ENCODE results near the gene CYFIP1.

The CYFIP1 gene

DNA sequence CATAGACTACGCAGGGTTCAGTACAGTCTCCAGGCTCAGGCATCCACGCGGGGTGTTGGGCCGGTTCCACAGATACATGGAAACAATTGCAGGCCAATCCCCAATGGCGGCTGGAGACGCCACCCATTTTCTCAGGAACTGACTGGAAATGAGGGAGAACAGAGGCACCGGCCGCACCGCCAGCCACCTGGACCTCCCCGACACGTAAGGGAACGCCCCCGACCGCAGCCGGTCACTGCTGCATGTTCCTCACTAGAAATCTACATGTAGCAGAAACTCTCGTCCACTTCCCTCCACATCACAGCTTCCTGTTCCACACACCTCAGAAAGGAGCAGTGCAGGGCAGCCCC is 29.2 kb downstream of the CYFIP1 start:
- no peak for DNase-seq (ENCODE audit: low read depth in 1 of 2, low spot score in 1 of 2)

DNA sequence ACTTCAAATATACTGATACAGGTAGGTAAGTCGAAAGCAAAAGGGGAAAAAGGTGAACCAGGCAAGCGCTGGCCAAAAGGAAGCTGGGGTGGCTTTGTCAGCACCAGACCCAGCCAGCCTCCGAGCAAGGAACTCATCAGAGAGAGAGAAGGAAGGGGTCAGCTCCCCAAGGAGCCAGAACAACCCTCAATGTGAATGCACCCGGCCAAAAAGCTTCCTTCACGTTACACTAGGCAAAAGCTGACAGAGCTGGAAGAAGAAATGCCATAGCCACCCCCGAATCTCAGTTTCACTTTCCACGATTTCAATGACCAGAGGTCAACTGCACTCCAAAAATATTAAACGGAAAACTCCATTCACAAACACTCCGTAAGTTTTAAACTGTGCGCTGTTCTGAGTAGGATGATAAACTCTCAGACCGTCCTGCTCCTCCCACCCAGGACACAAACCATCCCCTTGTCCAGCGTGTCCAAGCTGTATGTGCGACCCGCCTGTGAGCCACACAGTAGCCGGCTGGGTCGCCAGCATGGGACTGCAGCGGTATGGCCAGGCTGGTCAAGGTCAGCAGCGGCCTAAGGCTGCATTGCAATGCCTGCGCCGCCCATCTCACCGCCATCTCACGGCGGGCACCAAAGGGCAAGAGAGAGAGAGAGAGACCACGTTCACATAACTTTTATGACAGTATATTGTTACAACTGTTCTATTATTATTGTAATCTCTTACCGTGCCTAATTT is 29.7 kb downstream of the CYFIP1 start:
- no peak for DNase-seq (ENCODE audit: low read depth in 1 of 2, low spot score in 1 of 2)

DNA sequence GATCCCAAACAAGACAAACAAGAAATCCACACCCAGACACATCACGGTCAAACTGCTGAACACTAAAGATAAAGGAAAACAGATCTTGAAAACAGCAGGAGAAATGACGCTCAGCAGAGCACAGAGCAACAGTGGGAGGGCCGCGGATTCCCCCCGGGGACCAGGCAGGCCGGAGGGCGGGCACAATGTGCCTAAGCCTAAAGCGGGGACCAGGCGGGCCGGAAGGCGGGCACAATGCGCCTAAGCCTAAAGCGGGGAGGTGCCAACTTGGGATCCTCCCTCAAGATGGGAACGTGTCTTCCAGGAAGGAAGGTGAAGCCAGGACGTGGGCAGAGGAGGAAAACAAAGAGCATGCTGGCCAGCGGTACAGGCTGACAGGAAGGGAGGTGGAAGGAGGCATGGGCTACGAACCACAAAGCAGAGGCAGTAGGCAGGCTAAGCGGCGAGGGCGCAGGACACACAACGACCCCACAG is 31.1 kb downstream of the CYFIP1 start:
- no peak for DNase-seq (ENCODE audit: low read depth in 1 of 2, low spot score in 1 of 2)

- DNase-seq (ENCODE audit: low read depth in 1 of 2, low spot score in 1 of 2), result no peak
These were observed 32.1 kb downstream of the CYFIP1 start for GRCh38 chr15:22948056-22948455.

DNA sequence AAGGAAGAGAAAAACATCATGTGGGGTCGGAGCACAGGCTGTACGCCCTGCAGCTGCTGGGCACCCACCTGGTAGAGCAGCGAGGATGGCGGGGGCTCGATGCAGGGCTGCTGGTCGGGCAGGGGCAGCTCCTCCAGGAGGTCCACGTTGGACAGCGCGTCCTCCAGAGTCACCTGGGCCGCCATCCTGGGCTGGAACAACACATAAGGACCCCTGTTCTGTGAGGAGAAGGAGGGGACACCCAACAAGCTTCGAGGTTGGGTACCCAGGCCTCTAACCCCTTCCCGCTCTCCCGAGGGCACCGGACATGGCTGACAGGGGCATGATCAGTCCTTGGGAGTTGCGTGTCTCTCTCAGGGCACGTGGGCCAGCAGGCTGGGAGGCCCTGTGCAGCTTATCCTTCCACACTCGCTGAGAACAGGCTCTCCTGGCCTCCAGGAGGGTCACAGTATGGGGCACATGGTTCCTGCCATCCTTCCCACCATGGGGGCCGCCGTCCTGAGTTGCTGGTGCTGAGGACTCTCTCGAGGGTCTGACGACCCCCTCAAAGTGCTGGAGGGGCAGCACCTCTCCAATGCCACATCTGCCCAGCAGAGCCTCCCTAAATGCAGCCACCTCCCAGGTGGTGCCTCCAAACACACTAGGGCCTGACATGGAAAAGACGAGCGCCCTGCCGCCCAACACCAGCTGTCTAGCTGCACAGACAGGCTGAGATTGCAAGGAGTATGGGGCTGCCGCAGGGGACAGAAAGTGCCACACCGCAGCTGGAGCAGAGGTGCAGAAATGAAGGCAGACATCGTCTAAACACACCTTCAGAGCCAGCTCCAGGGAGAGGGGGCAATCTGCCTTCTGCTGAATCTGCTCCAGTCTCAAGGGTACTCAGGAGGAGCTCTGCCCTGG is 32.8 kb downstream of the CYFIP1 start:
- DNase-seq (ENCODE audit: low read depth in 1 of 2, low spot score in 1 of 2), result no peak

- DNase-seq (ENCODE audit: low read depth in 1 of 2, low spot score in 1 of 2), result no peak
These were observed 35.1 kb downstream of the CYFIP1 start for GRCh38 chr15:22945071-22945470.

GRCh38 chr15:22944651-22945050 is 35.5 kb downstream of the CYFIP1 start:
- DNase-seq (ENCODE audit: low read depth in 1 of 2, low spot score in 1 of 2), result no peak

DNA sequence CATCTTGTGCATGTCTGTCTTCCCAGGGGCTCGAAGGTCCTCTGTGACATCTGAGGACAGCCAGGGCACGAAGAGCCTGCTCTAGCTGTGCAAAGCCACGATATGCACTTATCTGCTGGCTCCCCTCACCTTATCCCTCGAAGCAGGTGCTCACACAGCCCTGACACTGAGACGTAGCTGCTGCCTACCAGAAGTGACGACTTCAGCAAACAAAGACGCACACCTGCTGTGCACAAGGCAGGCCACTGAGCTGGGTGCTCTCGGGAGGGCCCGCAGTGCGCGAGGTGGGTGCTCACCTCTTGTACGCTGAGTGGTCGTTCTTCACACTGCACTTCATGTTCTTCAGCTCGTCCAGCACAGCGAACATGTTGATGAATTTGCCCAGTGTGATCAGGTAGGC is 37.3 kb downstream of the CYFIP1 start:
- no peak for DNase-seq (ENCODE audit: low read depth in 1 of 2, low spot score in 1 of 2)

- DNase-seq (ENCODE audit: low read depth in 1 of 2, low spot score in 1 of 2), result no peak
These were observed 37.8 kb downstream of the CYFIP1 start for GRCh38 chr15:22942306-22942855.

DNA sequence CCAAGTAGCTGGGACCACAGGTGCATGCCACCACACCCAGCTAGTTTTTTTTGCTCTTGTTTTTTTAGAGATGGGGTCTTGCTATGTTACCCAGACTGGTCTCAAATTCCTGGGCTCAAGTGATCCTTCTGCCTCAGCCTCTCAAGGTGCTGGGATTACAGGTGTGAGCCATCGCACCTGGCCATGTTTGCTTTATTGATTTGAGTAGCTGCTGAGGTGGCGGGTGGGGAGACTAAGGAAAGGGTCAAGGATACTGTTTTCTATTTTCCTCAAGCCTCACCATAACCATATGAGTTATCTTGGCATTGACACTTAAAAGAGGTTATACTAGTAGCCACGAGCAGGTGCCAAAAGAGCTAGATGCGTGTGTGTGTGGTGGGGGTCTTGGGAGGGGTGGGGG is 39.0 kb downstream of the CYFIP1 start:
- DNase-seq (ENCODE audit: low read depth in 1 of 2, low spot score in 1 of 2), result no peak

- DNase-seq (ENCODE audit: low read depth in 1 of 2, low spot score in 1 of 2), result no peak
These were observed 40.5 kb downstream of the CYFIP1 start for GRCh38 chr15:22939652-22940061.

GRCh38 chr15:22939051-22939450 is 41.1 kb downstream of the CYFIP1 start:
- no peak for DNase-seq (ENCODE audit: low read depth in 1 of 2, low spot score in 1 of 2)

- no peak for DNase-seq (ENCODE audit: low read depth in 1 of 2, low spot score in 1 of 2)
These were observed 43.3 kb downstream of the CYFIP1 start for GRCh38 chr15:22936577-22937472.

GRCh38 chr15:22933641-22934061 is 46.5 kb downstream of the CYFIP1 start:
- no peak for DNase-seq (ENCODE audit: low read depth in 1 of 2, low spot score in 1 of 2)

- DNase-seq (ENCODE audit: low read depth in 1 of 2, low spot score in 1 of 2), result no peak
These were observed 48.2 kb downstream of the CYFIP1 start for GRCh38 chr15:22931784-22932536.

DNA sequence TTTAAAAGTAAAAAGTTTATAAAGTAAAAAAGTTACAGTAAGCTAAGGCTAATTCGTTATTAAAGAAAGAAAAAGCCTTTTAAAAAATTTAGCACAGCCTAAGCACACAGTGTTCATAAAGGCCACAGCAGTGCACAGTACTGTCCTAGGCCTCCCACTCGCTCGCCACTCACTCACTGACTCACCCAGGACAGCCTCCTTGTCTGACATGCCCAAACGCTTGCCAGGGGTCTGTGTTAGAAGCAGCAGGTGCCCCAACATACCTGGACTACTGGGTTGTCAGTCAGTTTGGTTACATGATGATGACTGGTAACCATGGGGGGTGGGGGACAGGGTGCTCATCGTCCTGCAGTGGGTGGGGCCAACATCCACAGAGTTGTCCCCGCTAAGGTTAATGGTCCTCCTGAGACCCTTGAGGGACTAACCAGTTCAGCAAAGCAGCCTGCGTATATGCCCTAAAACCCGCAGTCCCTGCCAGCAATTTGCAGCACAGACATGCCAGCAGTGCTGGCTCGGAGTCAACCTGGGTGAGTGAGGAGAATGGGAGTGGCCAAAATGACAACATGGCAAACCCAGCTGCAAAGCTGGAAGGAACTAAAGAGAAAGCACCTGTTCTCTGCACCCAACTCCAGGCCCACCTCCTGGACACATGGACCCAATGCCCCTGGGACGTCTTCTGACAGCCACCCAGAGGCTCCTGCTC is 49.2 kb downstream of the CYFIP1 start:
- no peak for DNase-seq (ENCODE audit: low read depth in 1 of 2, low spot score in 1 of 2)

DNA sequence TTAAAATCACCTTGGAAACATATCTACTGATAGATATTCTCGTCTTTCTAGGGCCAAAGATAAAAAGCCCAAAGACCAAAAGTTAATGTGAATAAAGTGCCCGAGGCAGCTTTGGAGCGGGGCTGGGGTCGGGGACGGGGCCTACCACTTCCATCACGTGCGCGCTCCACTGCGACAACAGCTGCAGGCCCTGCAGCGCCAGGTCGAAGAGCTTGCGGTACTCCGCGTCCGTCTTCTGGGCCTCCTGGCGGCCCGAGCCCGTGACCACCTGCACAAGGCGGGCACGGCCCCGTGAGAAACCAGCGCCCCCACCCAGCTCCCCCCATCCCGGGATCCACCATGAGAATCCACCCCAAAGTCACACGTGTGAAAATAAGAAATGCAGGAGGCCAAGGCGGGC is 52.4 kb downstream of the CYFIP1 start:
- no peak for DNase-seq (ENCODE audit: low read depth in 1 of 2, low spot score in 1 of 2)

- no peak for DNase-seq (ENCODE audit: low read depth in 1 of 2, low spot score in 1 of 2)
These were observed 54.3 kb downstream of the CYFIP1 start for GRCh38 chr15:22925875-22926274.

DNA sequence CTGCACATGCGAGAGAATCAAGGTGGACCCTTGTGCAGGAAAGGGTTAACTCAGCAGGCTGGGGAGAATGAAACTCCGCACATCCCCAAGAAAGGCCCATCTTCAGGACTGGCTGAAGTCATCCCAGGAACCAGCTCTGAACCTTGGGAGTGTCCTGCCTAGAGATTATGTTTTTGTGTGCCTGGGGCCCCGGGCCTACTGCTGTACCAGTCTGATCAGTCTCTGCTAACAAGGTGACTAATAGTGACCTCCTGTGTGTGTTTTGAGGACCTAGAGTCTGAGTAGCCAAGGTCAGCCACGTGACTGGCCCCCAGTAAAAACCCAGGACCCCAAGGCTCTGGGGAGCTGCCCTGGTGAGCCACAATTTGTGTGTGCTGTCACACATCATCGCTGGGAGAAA is 58.2 kb downstream of the CYFIP1 start:
- no peak for DNase-seq (ENCODE audit: low read depth in 1 of 2, low spot score in 1 of 2)

DNA sequence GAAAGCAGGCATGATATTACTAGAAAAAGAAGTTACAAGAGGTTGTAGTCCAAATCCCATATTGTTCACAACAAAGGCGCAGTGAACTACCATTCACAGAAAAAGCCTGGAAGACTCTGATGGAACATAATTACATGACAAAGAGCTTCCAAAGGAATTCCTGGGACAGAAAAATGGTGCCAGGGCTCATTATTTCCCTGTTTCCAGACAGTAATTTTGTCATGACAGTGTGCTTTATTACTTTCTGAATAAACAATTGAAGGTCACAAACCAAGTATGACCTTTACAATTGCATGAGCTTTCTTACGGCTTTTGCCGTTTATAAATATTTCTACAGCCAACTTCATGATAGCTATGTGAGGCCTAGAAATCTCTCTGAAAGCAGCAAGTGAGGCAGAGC is 61.0 kb downstream of the CYFIP1 start:
- DNase-seq (ENCODE audit: low read depth in 1 of 2, low spot score in 1 of 2), result no peak

Data from activated CD4-positive, alpha-beta T cell treated with anti-CD3 and anti-CD28 coated beads, Interleukin-2, amount 50 U/mL, for 24 hours (primary cell).